H7 (cell line): ENCODE data around the gene CNTF. TPM values are rescaled to one million over a fixed set of nuclear protein-coding genes. Genes with fewer than 3 reads are reported as not detected.

Experiments used
- DNase-seq: peaks from one replicate; pipeline ENCODE4 v3.0.0; 2012
- H3K27me3 ChIP-seq: 2 replicates; pipeline ENCODE4 v1.6.0; 2011; ENCODE audit warnings: mild to moderate bottlenecking, low read length; ENCODE audit not compliant: control insufficient read depth, insufficient read depth
- H3K36me3 ChIP-seq: replicated peaks from 2 replicates; pipeline ENCODE4 v1.5.1; 2011; ENCODE audit warnings: low read length; ENCODE audit not compliant: control insufficient read depth, insufficient read depth
- H3K4me3 ChIP-seq: 2 replicates; pipeline ENCODE4 v1.5.1; 2011; ENCODE audit warnings: low read depth, mild to moderate bottlenecking, control low read depth, low read length, moderate library complexity; ENCODE audit not compliant: insufficient read depth
- total RNA-seq: library from RNA; depleted of rRNA; stranded (reverse); fragments of >200 nt; shearing (Covaris generic); gene quantifications from 2 replicates; pipeline ENCODE4 v1.2.3, GENCODE V29; 2014

The CNTF gene
- total RNA-seq, 1 experiment from 2014 or later, result 0.73 TPM

GRCh38 chr11:58645854-58646253, 23.4 kb downstream of the CNTF start:
- no peak for DNase-seq
- Histone ChIP-seq H3K27me3 (no peaks in the 10 kb centered on the region), H3K4me3 (no peak overlapping the region), H3K36me3 (no peaks in the 10 kb centered on the region)

- no peak for DNase-seq
- Histone ChIP-seq H3K36me3 (no peaks in the 10 kb centered on the region), H3K4me3 (no peak overlapping the region), H3K27me3 (no peaks in the 10 kb centered on the region)
Observed at GRCh38 chr11:58647141-58647699, 24.8 kb downstream of the CNTF start.

GRCh38 chr11:58647866-58648265, 25.4 kb downstream of the CNTF start:
- no peak for DNase-seq
- H3K27me3 ChIP-seq, result no peaks in the 10 kb centered on the region
- H3K4me3 ChIP-seq, result no peak overlapping the region
- H3K36me3 ChIP-seq, result no peaks in the 10 kb centered on the region

- H3K27me3 ChIP-seq, result no peaks in the 10 kb centered on the region
- DNase-seq, result no peak
- no peaks in the 10 kb centered on the region for H3K36me3 ChIP-seq
- H3K4me3 ChIP-seq, result no peak overlapping the region
Observed at GRCh38 chr11:58649623-58650022, 27.2 kb downstream of the CNTF start.

- Histone ChIP-seq H3K27me3 (no peaks in the 10 kb centered on the region), H3K4me3 (no peak overlapping the region), H3K36me3 (no peaks in the 10 kb centered on the region)
- DNase-seq, result no peak
Observed at GRCh38 chr11:58650496-58650895, 28.0 kb downstream of the CNTF start.

GRCh38 chr11:58652726-58653280, 30.3 kb downstream of the CNTF start:
- no peaks in the 10 kb centered on the region for H3K27me3 ChIP-seq
- no peak for DNase-seq
- no peak overlapping the region for H3K4me3 ChIP-seq
- H3K36me3 ChIP-seq, result no peaks in the 10 kb centered on the region

GRCh38 chr11:58654079-58654907, 31.8 kb downstream of the CNTF start:
- no peaks in the 10 kb centered on the region for H3K36me3 ChIP-seq
- H3K27me3 ChIP-seq, result no peaks in the 10 kb centered on the region
- DNase-seq, result peak; percentile 69
- H3K4me3 ChIP-seq, result no peak overlapping the region

- no peak for DNase-seq
- H3K27me3 ChIP-seq, result no peaks in the 10 kb centered on the region
- H3K36me3 ChIP-seq, result no peaks in the 10 kb centered on the region
- H3K4me3 ChIP-seq, result no peak overlapping the region
Observed at GRCh38 chr11:58654908-58655296, 32.4 kb downstream of the CNTF start.

GRCh38 chr11:58656348-58656747, 33.9 kb downstream of the CNTF start:
- no peak for DNase-seq
- Histone ChIP-seq H3K4me3 (no peak overlapping the region), H3K27me3 (no peaks in the 10 kb centered on the region), H3K36me3 (no peaks in the 10 kb centered on the region)

GRCh38 chr11:58658623-58659022, 36.2 kb downstream of the CNTF start:
- no peaks in the 10 kb centered on the region; the same call in 1 of the 2 replicates for H3K27me3 ChIP-seq
- no peak overlapping the region for H3K4me3 ChIP-seq
- H3K36me3 ChIP-seq, result no peaks in the 10 kb centered on the region
- no peak for DNase-seq

GRCh38 chr11:58659404-58659803, 36.9 kb downstream of the CNTF start:
- H3K27me3 ChIP-seq, result no peaks in the 10 kb centered on the region; the same call in 1 of the 2 replicates
- H3K4me3 ChIP-seq, result no peak overlapping the region
- no peaks in the 10 kb centered on the region for H3K36me3 ChIP-seq
- DNase-seq, result no peak

- DNase-seq, result no peak
- H3K27me3 ChIP-seq, result no peaks in the 10 kb centered on the region; the same call in 1 of the 2 replicates
- H3K36me3 ChIP-seq, result no peaks in the 10 kb centered on the region
- H3K4me3 ChIP-seq, result no peak overlapping the region
Observed at GRCh38 chr11:58659910-58660570, 37.6 kb downstream of the CNTF start.

GRCh38 chr11:58671983-58672633, 49.6 kb downstream of the CNTF start:
- Histone ChIP-seq H3K4me3 (no peak overlapping the region), H3K27me3 (no peaks in the 10 kb centered on the region)
- DNase-seq, result no peak

GRCh38 chr11:58674609-58675008, 52.1 kb downstream of the CNTF start:
- Histone ChIP-seq H3K36me3 (no peaks in the 10 kb centered on the region), H3K4me3 (no peak overlapping the region), H3K27me3 (no peaks in the 10 kb centered on the region)
- DNase-seq, result no peak

More at GRCh38 chr11:58671983-58672633, 49.6 kb downstream of the CNTF start:
- H3K36me3 ChIP-seq, result no peaks in the 10 kb centered on the region
